ENCODE measurements around the gene TGM3.

DNA sequence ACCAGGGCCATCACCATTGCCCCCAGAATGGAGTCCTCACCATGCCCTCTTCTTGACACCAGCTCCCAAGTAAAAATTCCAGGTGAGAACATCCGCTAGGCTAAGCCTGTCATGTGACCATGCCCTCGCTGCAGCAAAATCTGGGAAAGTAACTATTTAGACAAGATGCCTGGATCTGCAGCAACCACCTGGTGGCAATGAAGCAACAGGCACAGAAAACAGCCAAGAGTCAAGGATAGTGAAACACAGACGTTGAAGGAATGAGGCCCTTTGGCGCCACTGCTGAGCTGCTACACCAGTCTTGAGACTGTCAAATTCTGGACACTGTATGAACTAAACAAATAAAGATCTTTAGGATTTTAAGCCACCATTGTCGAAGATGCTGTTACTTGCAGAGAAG is 54.8 kb downstream of the TGM3 start:
- TF ChIP-seq EZH2 (IDR thresholded peaks at IDR 0.05; ENCODE audit: borderline replicate concordance, insufficient read depth, low read length, poor library complexity, severe bottlenecking) (no peak), MXI1 (conservative IDR thresholded peaks at IDR 0.05; ENCODE audit: poor library complexity, severe bottlenecking) (no peak)

Data from neural cell (in vitro differentiated cells).